Astrocyte (in vitro differentiated cells and primary cell): ENCODE results near the gene UST.

Experiments used
- CTCF ChIP-seq: IDR thresholded peaks from 2 replicates; pipeline ENCODE4 v1.5.1; 2011; ENCODE audit warnings: low read depth, mild to moderate bottlenecking, inconsistent platforms, low read length, moderate library complexity; ENCODE audit not compliant: insufficient read depth
- EZH2 ChIP-seq: IDR thresholded peaks from 2 replicates; pipeline ENCODE4 v1.6.1; 2012; ENCODE audit warnings: mild to moderate bottlenecking, low read length, inconsistent platforms; ENCODE audit not compliant: insufficient read depth

DNA sequence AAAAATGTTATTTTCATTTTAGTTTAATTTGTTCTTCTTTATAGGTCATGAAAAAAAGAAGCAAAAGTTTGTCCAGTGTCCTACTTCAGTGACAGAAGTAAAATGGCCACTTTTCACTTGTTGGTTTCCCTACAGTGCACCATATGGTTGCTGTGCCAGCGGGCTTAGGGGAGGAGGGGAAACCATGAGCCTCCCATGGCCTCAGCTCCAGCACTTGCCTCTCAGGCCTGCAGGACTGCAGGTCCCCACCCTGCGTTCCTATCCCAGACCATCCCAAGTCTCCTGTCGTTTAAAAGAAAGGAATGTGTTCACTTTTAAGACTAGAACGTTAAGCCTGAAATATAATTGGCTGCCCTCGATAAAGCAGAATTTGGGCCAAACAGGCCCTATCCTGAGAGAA, 360.7 kb downstream of the UST start:
- TF ChIP-seq CTCF (no peak), EZH2 (no peak)
